GM21367 (cell line): Measurements from ENCODE around the gene PRPH.

Experiments
- ATAC-seq: cut with Tn5 transposase; IDR thresholded peaks from one replicate; pipeline ENCODE4 v1.9.1; 2021; ENCODE audit not compliant: unreplicated experiment

The PRPH gene

GRCh38 chr12:49345051-49345824 lies 50.3 kb downstream of the PRPH start:
- ATAC-seq, result no peak

- no peak for ATAC-seq
These were observed 51.1 kb downstream of the PRPH start for GRCh38 chr12:49345825-49346658.

- ATAC-seq, result no peak
These were observed 51.8 kb downstream of the PRPH start, which contains the start of gene DNAJC22 for GRCh38 chr12:49346659-49347310. TSS of gene DNAJC22 (plus strand) at chr12:49346888. CDS start at chr12:49348873, 1,985 bp downstream.

GRCh38 chr12:49347311-49348193 lies 52.6 kb downstream of the PRPH start:
- no peak for ATAC-seq
